Muscle of leg (tissue), 9 donors: ENCODE data around the gene METTL6. TPM values are rescaled to one million over a fixed set of nuclear protein-coding genes. Genes with fewer than 3 reads are reported as not detected.

Source experiments
- polyA plus RNA-seq, 8 donors: library from polyadenylated mRNA; unstranded; fragments of 120-200 nt; gene quantifications; one replicate each; pipeline versions ENCODE4 v1.2.1 to v1.2.3, GENCODE V29; 2013; ENCODE audit warnings: inconsistent platforms in 1 of 8, low replicate concordance in 1 of 8; ENCODE audit not compliant: insufficient read length in 8 of 8, insufficient read depth in 1 of 8
- total RNA-seq: library from RNA; stranded (reverse); fragments of 120-200 nt; gene quantifications from one replicate; pipeline ENCODE4 v1.2.4, GENCODE V29; 2013

Gene METTL6
- total and polyA plus RNA-seq, 9 donors = 12.8 to 26.6 (median 14.6) TPM

Other genes with a start within 250 kb of the METTL6 start
- gene CAPN7, start 221.3 kb downstream of the METTL6 start, total RNA-seq = 23.8 TPM
- gene CAPN7, start 221.3 kb downstream of the METTL6 start, polyA plus RNA-seq = 10 to 100 TPM; 21.1 to 28.5 (median 23.0) TPM
- 23.7 TPM for gene SH3BP5, start 95.0 kb downstream of the METTL6 start, total RNA-seq
- gene SH3BP5, start 95.0 kb downstream of the METTL6 start, polyA plus RNA-seq = 10 to 100 TPM; 25.1 to 48.4 (median 34.3) TPM
- 7.2 TPM for gene EAF1, start 54 bp upstream of the METTL6 start, total RNA-seq
- 10 to 100 TPM; 10.4 to 17.4 (median 14.9) TPM for gene EAF1, start 54 bp upstream of the METTL6 start, polyA plus RNA-seq
- 15.9 TPM for gene COLQ, start 94.2 kb upstream of the METTL6 start, total RNA-seq
- 10 to 100 TPM; 23.8 to 42.8 (median 34.5) TPM for gene COLQ, start 94.2 kb upstream of the METTL6 start, polyA plus RNA-seq
- gene HACL1, start 174.0 kb upstream of the METTL6 start, total RNA-seq = 11.0 TPM
- gene HACL1, start 174.0 kb upstream of the METTL6 start, polyA plus RNA-seq = 1 to 10 TPM; 6.6 to 9.6 (median 8.2) TPM
- 12.0 TPM for gene BTD, start 174.2 kb upstream of the METTL6 start, total RNA-seq
- 10 to 100 TPM; 10.5 to 13.9 (median 11.4) TPM for gene BTD, start 174.2 kb upstream of the METTL6 start, polyA plus RNA-seq